Brain microvascular endothelial cell (primary cell): Measurements from ENCODE around the gene ADAP2.

Source experiments
- DNase-seq: peaks from one replicate; pipeline ENCODE4 v3.0.0-alpha.2; 2020
- H3K27ac ChIP-seq: fragments of 250-450 bp; sonication (Bioruptor Pico); 2 replicates; pipeline ENCODE4 v1.5.1; 2020; ENCODE audit warnings: mild to moderate bottlenecking, moderate library complexity
- H3K27me3 ChIP-seq: fragments of 250-450 bp; sonication (Bioruptor Pico); replicated peaks from 2 replicates; pipeline ENCODE4 v1.5.1; 2020; ENCODE audit warnings: mild to moderate bottlenecking
- H3K36me3 ChIP-seq: fragments of 250-450 bp; sonication (Bioruptor Pico); replicated peaks from 2 replicates; pipeline ENCODE4 v1.5.1; 2020; ENCODE audit warnings: mild to moderate bottlenecking
- H3K4me3 ChIP-seq: 2 replicates; pipeline ENCODE4 v1.5.1; 2011; ENCODE audit warnings: low read depth, mild to moderate bottlenecking, control low read depth, low read length, moderate library complexity
- in situ Hi-C: cut with HindIII; loops from 2 replicates; pipeline ENCODE4 v1.10.0; 2017; ENCODE audit warnings: low sequenced_read_pairs, low pct_ligation_motif_present
- TF ChIP-seq, protein P1 (sequence below): IDR thresholded peaks from 2 replicates; pipeline ENCODE4 v1.5.1; 2011; ENCODE audit warnings: low read depth, mild to moderate bottlenecking, moderate library complexity, low read length, control low read depth, inconsistent platforms; ENCODE audit errors: missing control alignments

The ADAP2 gene

DNA sequence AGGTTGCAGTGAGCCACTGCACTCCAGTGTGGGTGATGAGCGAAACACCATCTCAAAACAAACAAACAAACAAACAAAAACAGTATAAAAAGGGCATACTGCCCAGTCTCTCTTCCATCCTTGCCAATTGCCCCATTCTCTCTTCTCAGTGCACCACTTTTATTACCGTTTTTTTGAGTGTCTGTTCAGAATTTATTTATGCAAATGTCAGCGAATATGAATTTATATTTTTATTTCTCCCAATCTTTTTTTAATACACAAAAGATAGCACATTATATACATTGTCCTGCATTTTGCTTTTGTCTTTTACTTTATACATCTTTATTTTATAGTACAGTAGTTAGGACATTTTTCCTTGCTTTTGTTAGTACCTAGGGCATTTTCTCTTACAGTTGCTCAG lies 68.7 kb downstream of the ADAP2 start:
- TF ChIP-seq, protein P1, sequence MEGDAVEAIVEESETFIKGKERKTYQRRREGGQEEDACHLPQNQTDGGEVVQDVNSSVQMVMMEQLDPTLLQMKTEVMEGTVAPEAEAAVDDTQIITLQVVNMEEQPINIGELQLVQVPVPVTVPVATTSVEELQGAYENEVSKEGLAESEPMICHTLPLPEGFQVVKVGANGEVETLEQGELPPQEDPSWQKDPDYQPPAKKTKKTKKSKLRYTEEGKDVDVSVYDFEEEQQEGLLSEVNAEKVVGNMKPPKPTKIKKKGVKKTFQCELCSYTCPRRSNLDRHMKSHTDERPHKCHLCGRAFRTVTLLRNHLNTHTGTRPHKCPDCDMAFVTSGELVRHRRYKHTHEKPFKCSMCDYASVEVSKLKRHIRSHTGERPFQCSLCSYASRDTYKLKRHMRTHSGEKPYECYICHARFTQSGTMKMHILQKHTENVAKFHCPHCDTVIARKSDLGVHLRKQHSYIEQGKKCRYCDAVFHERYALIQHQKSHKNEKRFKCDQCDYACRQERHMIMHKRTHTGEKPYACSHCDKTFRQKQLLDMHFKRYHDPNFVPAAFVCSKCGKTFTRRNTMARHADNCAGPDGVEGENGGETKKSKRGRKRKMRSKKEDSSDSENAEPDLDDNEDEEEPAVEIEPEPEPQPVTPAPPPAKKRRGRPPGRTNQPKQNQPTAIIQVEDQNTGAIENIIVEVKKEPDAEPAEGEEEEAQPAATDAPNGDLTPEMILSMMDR: no peak
- H3K36me3 ChIP-seq: no peaks in the 10 kb centered on the region
- in situ Hi-C loops: no loop called here

DNA sequence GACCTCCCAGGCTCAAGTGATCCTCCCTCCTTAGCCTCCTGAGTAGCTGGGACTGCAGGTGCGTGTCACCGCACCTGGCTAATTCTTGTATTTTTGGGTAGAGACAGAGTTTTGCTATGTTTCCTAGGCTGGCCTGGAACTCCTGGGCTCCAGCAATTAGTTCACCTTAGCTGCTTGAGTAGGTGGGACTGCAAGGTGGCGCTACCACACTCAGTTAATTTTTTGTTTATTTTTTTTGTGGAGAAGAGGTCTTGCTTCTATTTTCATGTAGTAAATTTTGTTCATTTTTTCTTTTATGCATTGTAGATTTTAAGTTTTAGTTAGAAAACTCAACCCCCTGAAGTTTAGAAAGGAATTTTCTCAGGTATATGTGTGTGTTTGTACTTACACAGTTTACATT lies 70.8 kb downstream of the ADAP2 start:
- TF ChIP-seq, protein P1: peak; percentile 9
- no peak for DNase-seq
- Histone ChIP-seq H3K27ac (no peak overlapping the region), H3K27me3 (no peaks in the 10 kb centered on the region), H3K4me3 (no peak overlapping the region), H3K36me3 (peaks cover 5% of the 10 kb centered on the region)
- in situ Hi-C loops: no loop called here

More for the DNA sequence above, 68.7 kb downstream of the ADAP2 start:
- Histone ChIP-seq H3K4me3 (no peak overlapping the region), H3K27me3 (no peaks in the 10 kb centered on the region), H3K27ac (no peak overlapping the region)
- no peak for DNase-seq

DNA sequence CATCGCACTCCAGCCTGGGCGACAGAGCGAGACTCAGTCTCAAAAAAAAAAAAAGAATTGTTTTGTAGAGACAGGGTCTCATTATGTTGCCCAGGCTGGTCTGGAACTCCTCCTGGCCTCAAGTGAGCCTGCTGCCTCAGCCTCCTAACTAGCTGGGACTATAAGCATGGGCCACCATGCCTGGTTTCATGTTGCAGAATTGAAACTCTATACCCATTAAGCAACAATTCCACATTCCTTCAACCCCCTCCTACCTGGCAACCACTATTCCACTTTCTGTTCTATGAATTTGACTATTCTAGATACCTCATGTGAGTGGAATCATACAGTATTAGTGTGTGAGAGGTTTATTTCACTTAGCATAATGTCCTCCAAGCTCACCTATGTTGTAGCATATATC lies 73.6 kb downstream of the ADAP2 start:
- TF ChIP-seq, protein P1: no peak
- DNase-seq: no peak
- Histone ChIP-seq H3K27me3 (no peaks in the 10 kb centered on the region), H3K4me3 (no peak overlapping the region), H3K36me3 (peaks cover 15% of the 10 kb centered on the region), H3K27ac (no peak overlapping the region)
- in situ Hi-C loops: no loop called here

DNA sequence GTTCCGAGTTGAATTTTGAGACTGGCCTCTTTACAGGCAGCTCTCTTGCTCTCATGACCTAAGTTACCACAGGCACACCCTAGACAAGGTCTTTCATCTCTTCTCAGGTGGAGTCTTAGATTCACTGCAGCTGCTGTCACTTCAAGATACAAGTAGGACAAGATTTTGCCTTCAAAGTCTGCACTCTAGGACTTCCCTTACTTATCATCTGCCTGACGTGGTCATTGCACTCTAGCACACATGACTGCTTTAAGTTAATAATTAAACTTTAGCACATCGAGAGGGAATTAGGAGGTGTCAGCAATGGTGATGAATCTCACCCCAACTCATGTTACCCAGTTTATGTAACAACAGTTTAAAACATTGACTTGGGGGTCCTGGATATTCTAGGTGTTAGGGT lies 74.7 kb downstream of the ADAP2 start:
- no peaks in the 10 kb centered on the region for H3K27me3 ChIP-seq

DNA sequence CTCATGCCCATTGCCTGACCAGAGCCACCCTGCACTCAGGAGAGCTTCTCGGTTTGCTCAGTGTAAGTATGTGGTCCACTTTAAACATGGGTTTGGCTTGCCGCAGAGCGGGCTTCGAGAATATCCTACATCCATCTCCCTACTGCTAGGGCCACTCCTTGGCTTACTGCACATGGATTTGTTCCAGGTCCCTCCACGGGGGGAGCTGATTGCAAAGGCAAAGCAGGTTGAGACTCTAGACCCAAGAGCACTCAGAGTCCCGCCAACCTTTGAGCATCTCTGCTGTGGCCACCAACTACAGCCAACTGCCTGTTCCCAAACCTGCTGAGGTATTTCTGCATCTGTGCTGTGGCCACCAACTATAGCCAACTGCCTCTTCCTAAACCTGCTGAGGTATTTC lies 75.5 kb downstream of the ADAP2 start:
- Histone ChIP-seq H3K4me3 (no peak overlapping the region), H3K27me3 (no peaks in the 10 kb centered on the region), H3K27ac (no peak overlapping the region), H3K36me3 (peaks cover 15% of the 10 kb centered on the region)
- DNase-seq: no peak
- TF ChIP-seq, protein P1: no peak
- in situ Hi-C loops: no loop called here

More for the DNA sequence above, 74.7 kb downstream of the ADAP2 start:
- DNase-seq: no peak
- TF ChIP-seq, protein P1: no peak
- in situ Hi-C loops: no loop called here
- H3K4me3 ChIP-seq: no peak overlapping the region
- H3K27ac ChIP-seq: no peak overlapping the region
- H3K36me3 ChIP-seq: peaks cover 15% of the 10 kb centered on the region

DNA sequence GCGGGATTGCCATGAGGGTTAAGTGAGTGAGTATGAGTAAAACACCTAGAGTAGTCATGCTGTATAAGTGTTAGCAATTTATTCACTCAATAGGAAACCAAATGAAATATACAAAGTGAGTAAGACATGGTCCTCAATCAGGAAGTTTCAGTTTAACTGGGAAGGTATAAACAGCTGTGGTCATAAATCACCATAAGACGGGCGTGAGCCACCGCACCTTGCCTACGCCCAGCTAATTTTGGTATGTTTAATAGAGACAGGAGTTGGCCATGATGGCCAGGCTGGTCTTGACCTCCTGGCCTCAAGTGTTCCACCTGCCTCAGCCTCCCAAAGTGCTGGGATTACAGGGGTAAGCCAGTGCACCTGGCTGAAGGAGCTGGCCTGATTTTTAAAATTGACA lies 76.1 kb downstream of the ADAP2 start:
- DNase-seq: no peak
- H3K4me3 ChIP-seq: no peak overlapping the region
- H3K27me3 ChIP-seq: no peaks in the 10 kb centered on the region
- H3K27ac ChIP-seq: no peak overlapping the region
- in situ Hi-C loops: no loop called here
- TF ChIP-seq, protein P1: no peak
- H3K36me3 ChIP-seq: peaks cover 15% of the 10 kb centered on the region
